HTR-8/SVneo (cell line): ENCODE results near the gene COL23A1.
A peak's percentile ranks its signal among the peaks of the same experiment; 100 is the strongest.

ENCODE experiments used
- DNase-seq: peaks from one replicate; pipeline ENCODE4 v3.0.0; 2011; ENCODE audit warnings: low spot score, mixed read lengths; ENCODE audit not compliant: insufficient read length
- FAIRE-seq: peaks from 2 replicates; lab custom pipeline; 2011; peaks lifted over from hg19 to GRCh38; lab: Jason Lieb, UNC

The COL23A1 gene

DNA sequence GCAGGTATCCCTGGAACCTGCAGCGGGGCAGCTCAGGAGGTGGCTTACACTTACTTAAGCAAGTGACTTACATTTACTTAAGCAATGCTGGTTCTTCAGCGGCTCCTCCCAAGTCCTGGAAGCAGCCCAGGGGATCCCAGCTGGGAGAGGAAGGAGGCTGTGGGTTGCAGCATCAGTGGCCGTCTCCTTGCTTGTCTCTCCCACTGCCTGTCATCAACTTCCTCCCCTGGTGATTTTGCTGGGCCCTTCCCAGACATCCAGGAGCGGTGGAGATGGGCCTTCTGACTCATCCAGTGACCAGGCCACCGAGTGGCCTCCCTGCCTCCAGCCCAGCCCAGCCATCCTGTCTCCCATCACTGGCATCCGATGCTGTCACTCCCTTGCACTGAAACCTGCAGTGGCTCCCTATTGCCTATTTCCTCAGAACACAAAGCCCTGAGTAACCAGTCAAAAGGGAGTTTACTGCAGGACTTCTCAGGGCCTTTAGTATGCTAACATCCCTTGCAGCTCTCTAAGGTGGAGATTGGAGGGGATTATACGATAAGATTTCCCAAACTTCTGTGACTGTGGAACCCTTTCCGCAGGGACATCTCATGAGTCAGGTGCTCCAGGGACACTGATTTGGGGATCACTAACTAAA lies 201.7 kb downstream of the COL23A1 start:
- FAIRE-seq: no peak
- DNase-seq: peak; percentile 17

DNA sequence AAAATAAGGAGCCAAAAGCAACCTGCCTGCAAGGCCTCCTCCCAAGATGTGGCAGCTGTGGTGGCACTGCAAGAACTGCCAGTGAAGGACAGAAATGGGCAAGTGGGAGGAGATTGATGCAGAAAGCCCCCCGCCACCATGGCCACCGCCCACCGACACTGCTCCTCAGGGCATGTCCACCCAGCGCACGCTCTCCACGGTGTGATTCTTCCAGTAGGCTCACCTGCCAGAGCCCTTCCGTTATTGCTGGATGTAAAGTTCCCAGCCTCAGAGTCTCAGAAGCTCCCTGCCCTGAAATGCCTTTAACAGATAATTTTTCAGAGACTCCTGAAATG lies 202.4 kb downstream of the COL23A1 start:
- DNase-seq (no peak), FAIRE-seq (no peak)

DNA sequence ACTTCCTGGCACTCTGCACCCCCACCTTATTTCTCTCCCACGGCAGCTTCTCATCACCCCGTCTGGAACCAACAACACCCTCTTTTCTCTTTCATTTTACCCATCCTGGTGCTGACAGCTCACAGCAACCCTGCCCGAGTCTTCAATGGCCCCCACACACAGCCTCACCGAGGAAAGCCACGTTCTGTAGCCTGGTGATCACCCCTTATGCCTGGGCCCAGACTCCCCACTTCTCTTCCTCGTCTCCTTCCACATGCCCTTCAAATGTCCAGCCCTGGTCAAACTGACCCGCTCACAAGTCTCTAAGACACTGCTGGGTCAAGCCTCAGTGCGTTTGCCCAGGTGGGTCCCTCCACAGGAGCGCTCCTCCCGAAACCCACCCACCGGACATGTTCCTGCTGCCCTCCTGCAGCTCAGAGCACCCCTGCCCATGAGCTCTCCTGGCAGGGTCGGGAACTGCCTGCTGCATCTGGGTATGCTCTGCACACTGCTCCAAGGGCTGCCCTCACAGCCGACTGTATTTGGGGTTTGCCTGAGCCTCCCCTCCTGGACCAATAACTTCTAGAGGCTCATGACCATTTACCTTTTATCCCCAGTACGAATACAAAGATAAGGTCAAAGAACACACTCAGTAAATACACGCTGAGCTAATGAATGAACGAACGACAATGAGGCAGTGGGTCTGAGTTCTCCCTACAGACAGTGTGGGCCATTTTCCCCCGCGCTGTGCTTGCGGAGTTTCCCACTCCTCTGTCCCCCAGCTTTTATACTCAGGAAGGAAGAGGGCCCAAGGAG lies 202.9 kb downstream of the COL23A1 start:
- no peak for DNase-seq
- no peak for FAIRE-seq

- no peak for DNase-seq
- FAIRE-seq: no peak
These were observed 203.8 kb downstream of the COL23A1 start for GRCh38 chr5:178386336-178386931.

- DNase-seq (no peak), FAIRE-seq (no peak)
These were observed 204.7 kb downstream of the COL23A1 start for GRCh38 chr5:178385496-178385890.

- DNase-seq: no peak
- FAIRE-seq: no peak
These were observed 205.2 kb downstream of the COL23A1 start for GRCh38 chr5:178384816-178385495.

GRCh38 chr5:178383919-178384815 lies 206.0 kb downstream of the COL23A1 start:
- FAIRE-seq: no peak
- DNase-seq: no peak

DNA sequence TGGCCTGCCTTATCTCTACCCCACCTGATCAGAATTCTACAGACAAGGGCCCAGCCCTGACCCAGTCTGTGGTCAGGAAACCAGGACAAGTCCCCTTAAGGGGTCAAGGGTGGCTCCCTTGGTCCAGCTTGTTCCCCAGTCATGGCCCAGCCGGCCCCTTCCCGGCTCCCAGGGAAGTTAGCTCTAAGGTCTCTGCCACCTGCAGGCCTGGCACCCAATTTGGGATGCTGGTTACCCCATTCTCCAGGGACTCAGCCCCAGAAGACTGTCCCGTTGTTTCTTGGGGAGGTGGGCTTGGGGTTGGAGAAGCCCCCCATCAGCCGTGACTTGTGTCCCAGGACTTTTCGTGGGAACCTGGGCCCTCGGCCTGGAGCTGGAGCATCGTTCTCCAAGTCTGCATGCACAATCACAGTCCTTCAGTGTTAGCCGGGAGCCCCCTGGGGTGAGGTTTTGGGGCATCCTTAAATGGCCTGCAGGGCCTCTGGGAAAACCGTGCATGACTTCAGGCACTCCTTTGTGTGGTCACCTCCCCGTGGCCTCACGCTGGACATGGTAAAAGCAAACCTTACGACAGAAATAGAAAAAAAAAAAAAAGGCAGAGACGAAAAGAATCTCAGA lies 206.8 kb downstream of the COL23A1 start:
- no peak for DNase-seq
- no peak for FAIRE-seq

DNA sequence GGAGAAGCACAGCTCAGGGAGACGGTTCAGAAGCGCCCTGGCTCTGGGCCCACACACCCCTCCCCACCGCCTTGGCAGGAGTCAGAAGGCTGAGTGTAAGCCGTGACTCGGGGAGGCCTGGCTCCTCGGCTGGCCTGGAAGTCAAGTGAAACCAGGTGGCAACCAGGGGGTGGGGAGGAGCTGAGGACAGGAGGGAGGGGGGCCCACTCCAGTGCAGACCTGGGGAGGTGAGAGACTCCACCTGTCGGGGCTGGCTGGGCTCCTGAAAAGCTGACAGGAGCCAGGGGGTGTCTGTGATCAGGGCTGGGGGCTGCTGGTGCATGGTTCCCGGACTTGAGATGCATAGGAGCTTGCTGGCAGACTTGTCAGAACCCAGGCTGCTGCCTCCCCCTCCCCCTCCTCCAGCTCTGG lies 207.4 kb downstream of the COL23A1 start:
- FAIRE-seq: no peak
- no peak for DNase-seq

DNA sequence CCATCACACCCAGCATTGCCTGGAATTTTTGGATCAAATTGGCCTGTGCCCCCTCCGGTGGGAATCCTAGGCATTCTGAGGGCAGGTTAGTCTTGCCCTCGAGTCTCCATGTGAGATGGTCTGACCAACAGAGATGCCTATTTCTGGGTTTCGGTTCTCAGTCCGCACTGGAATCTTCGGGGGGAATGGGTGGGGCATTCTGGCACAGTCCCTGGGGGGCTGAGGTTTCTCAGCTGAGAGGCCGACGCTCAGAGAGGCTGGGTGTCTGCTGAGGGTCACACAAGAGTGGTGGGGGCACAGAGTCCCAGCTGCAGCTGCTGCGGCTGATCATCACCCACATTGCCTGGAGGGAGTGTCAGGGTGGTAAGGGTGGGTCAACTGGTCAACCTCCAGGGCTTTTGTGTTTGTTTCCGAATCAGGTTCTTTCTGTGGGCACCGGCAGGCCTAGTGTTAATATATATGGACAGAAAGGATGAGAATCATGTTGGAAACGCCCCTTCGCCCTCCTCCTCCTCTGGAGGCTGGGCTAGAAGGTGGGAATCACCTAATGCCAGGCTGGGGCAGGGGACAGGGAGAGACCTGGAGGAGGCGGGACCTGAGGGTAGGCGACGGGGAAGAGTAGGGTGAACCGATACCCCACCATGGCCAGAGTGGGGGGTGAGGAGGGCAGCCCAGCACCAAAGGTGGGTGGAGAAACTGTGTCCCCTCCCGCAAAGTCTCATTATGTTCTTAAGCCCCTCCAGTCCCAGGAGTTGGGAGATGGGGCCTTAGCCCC lies 208.1 kb downstream of the COL23A1 start:
- DNase-seq: no peak
- FAIRE-seq: no peak

GRCh38 chr5:178381206-178381605 lies 209.0 kb downstream of the COL23A1 start:
- FAIRE-seq: no peak

GRCh38 chr5:178380541-178381074 lies 209.6 kb downstream of the COL23A1 start:
- no peak for DNase-seq
- FAIRE-seq: no peak

More at GRCh38 chr5:178381206-178381605, 209.0 kb downstream of the COL23A1 start:
- DNase-seq: no peak

GRCh38 chr5:178380086-178380485 lies 210.1 kb downstream of the COL23A1 start:
- DNase-seq (no peak), FAIRE-seq (no peak)

DNA sequence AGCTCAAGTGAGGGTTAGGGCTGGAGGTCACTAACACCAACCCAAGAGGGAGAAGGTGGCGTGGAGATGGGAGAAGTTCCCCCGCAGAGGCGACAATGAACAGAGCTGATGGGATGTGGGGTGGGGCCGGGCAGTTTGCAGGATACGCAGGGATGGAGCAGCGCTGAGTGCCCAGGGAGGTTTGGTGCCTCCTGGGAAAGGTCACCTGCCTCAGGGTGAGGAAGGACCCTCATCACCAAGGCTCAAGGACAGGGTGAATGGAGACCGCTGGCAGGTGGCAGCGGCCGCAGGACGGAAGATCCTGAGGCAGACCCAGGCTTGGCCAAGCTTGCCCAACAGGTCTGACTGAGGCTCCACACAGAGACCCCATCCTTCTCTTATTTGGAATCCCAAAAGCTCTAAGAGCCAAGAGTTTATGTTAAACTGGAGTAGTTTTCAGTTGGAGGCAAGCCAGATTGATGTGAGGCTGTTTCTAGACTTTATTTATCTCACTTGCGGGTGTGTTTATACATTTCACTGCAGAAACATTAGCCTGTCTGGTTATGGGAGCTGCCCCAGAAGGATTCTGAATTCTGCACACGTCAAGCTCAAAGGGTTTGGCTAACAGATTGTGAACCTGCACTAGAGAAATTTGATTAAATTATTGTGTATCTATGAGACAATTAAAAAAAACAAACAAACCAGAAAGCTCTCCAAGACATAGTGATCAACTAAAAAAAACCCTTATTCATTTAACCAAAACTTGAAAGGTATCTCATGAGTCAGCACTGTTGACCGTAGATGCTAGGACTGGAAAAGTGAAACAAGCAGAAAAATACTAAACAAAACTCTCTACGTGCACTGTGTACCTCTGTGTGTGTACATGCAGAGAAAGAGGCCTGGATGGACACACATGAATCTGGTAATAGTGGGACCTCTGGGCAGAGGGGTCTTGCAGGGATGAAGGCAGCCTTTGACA lies 211.4 kb downstream of the COL23A1 start:
- DNase-seq: no peak
- no peak for FAIRE-seq

DNA sequence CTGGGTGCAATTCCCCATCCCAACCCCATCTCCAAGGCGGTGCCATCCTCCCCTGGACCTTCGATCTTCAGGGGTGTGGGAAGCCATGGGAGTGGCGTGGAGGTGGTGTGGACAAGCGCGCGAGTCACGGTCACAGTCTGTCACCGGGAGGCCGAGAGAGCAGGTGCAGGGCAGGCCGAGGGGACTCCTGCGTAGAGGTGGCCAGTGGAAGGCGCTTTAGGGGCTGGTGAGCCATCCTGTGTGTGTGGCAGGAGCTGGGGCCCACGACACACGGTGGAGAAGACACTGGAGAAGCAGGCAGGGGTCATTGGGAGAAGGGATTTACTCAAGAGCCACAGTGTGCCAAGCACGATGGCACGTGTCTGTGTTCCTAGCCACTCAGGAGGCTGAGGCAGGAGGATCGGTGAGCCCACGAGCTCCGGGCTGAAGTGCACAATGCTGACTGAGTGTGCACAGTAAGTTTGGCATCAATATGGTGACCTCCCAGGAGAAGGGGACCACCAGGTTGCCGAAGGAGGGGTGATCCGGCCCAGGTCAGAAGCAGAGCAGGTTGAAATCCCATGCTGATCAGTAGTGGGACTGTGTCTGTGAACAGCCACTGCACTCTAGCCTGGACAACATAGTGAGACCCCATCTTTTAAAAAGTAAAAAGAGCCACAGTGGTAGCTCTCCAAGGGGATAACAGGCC lies 212.5 kb downstream of the COL23A1 start:
- DNase-seq (no peak), FAIRE-seq (no peak)

- DNase-seq: no peak
- FAIRE-seq: no peak
These were observed 213.1 kb downstream of the COL23A1 start for GRCh38 chr5:178376921-178377582.
